NB4 (cell line): Measurements from ENCODE around the gene MAN1A2.
A peak's percentile ranks its signal among the peaks of the same experiment; 100 is the strongest.

Experiments
- DNase-seq: peaks from one replicate; pipeline ENCODE4 v3.0.0; 2010; ENCODE audit warnings: low read depth
- H3K4me3 ChIP-seq: one replicate; pipeline ENCODE4 v1.5.1; 2011; ENCODE audit warnings: mild to moderate bottlenecking, low read depth, low read length, moderate library complexity
- CTCF ChIP-seq: IDR thresholded peaks from one replicate; pipeline ENCODE4 v1.5.1; 2012; ENCODE audit warnings: low read depth, low read length
- MAX ChIP-seq: IDR thresholded peaks from 2 replicates; pipeline ENCODE4 v1.6.1; 2011; ENCODE audit warnings: low read depth, low read length
- MYC ChIP-seq: IDR thresholded peaks from 2 replicates; pipeline ENCODE4 v1.6.1; 2011; ENCODE audit warnings: low read depth, low read length
- POLR2A ChIP-seq: IDR thresholded peaks from 2 replicates; pipeline ENCODE4 v1.6.1; 2011; ENCODE audit warnings: mild to moderate bottlenecking; ENCODE audit not compliant: insufficient read length; ENCODE audit errors: extremely low read depth

The MAN1A2 gene

GRCh38 chr1:117367046-117368025, at the start of gene MAN1A2:
Gene MAN1A2, plus strand, starts transcription at chr1:117367449. Its CDS starts 735 bp downstream, at chr1:117368184.
- peak within 1 kb of the TSS; percentile 87 for H3K4me3 ChIP-seq
- DNase-seq, result peak; percentile 90
- peak; percentile 39; the same call in 1 of the 2 replicates for TF ChIP-seq MAX
- peak; percentile 72 for TF ChIP-seq POLR2A
- TF ChIP-seq CTCF, result no peak
- TF ChIP-seq MYC, result peak; percentile 41; the same call in 1 of the 2 replicates

- DNase-seq, result no peak
- TF ChIP-seq POLR2A (no peak), CTCF (no peak), MAX (no peak), MYC (no peak)
These were observed 49.2 kb upstream of the MAN1A2 start for GRCh38 chr1:117318011-117318410.

GRCh38 chr1:117318426-117318825, 48.8 kb upstream of the MAN1A2 start:
- TF ChIP-seq CTCF (no peak), MYC (no peak)
- no peak for DNase-seq
- H3K4me3 ChIP-seq, result no peak overlapping the region

More at GRCh38 chr1:117318011-117318410, 49.2 kb upstream of the MAN1A2 start:
- no peak overlapping the region for H3K4me3 ChIP-seq

- no peak overlapping the region for H3K4me3 ChIP-seq
- TF ChIP-seq MYC (no peak), MAX (no peak), POLR2A (no peak), CTCF (no peak)
- DNase-seq, result no peak
These were observed 46.7 kb upstream of the MAN1A2 start for GRCh38 chr1:117320515-117320914.

- no peak overlapping the region for H3K4me3 ChIP-seq
- TF ChIP-seq MYC, result no peak
- TF ChIP-seq MAX, result no peak
- no peak for TF ChIP-seq CTCF
- TF ChIP-seq POLR2A, result no peak
- DNase-seq, result no peak
These were observed 45.3 kb upstream of the MAN1A2 start for GRCh38 chr1:117321680-117322609.
